GM23338 (cell line): ENCODE measurements around the gene DRICH1. TPM values are rescaled to one million over a fixed set of nuclear protein-coding genes. Genes with fewer than 3 reads are reported as not detected.

ENCODE experiments used
- ATAC-seq: fragments of 200-7000 bp; cut with Tn5 transposase; 3 replicates; pipeline ENCODE4 v1.9.1; 2020
- DNase-seq: peaks from one replicate; pipeline ENCODE4 v3.0.0-alpha.2; 2015; ENCODE audit warnings: low spot score
- H2AFZ ChIP-seq: fragments of 200-600 bp; sonication (generic); 2 replicates; pipeline ENCODE4 v1.8.0; 2016; ENCODE audit warnings: antibody characterized with exemption, mild to moderate bottlenecking, moderate library complexity
- H3F3A ChIP-seq: fragments of 200-600 bp; sonication (generic); replicated peaks from 2 replicates; pipeline ENCODE4 v1.8.0; 2017; ENCODE audit warnings: antibody characterized with exemption, mixed run types, low read depth
- H3K27ac ChIP-seq: fragments of 200-600 bp; sonication (generic); 2 replicates; pipeline ENCODE4 v1.6.1; 2016; ENCODE audit warnings: low read depth
- H3K27me3 ChIP-seq: fragments of 200-600 bp; sonication (generic); 2 replicates; pipeline ENCODE4 v1.8.0; 2016; ENCODE audit warnings: mild to moderate bottlenecking, mixed run types, moderate library complexity; ENCODE audit not compliant: insufficient read depth
- H3K36me3 ChIP-seq: fragments of 200-600 bp; sonication (generic); 2 replicates; pipeline ENCODE4 v1.8.0; 2016; ENCODE audit warnings: mild to moderate bottlenecking; ENCODE audit not compliant: insufficient read depth
- H3K4me1 ChIP-seq: fragments of 200-600 bp; sonication (generic); 2 replicates; pipeline ENCODE4 v1.8.0; 2016; ENCODE audit warnings: mild to moderate bottlenecking, moderate library complexity; ENCODE audit not compliant: insufficient read depth
- H3K4me2 ChIP-seq: fragments of 200-600 bp; sonication (generic); 2 replicates; pipeline ENCODE4 v1.7.1; 2017; ENCODE audit warnings: mixed run types
- H3K4me3 ChIP-seq: fragments of 200-600 bp; sonication (generic); 2 replicates; pipeline ENCODE4 v1.6.1; 2016; ENCODE audit warnings: mixed run types
- H3K79me2 ChIP-seq: fragments of 200-600 bp; sonication (generic); replicated peaks from 2 replicates; pipeline ENCODE4 v1.8.0; 2017; ENCODE audit warnings: mild to moderate bottlenecking; ENCODE audit not compliant: insufficient read depth
- H3K9me2 ChIP-seq: fragments of 200-600 bp; sonication (generic); 2 replicates; pipeline ENCODE4 v1.8.0; 2017; ENCODE audit not compliant: insufficient read depth
- H4K20me1 ChIP-seq: fragments of 200-600 bp; sonication (generic); replicated peaks from 2 replicates; pipeline ENCODE4 v1.8.0; 2017; ENCODE audit warnings: mild to moderate bottlenecking; ENCODE audit not compliant: insufficient read depth
- H3K27ac Mint-ChIP-seq: 2 replicates; pipeline ENCODE4 v1.8.0; 2020; ENCODE audit warnings: inconsistent platforms, mild to moderate bottlenecking, moderate library complexity, mixed read lengths
- H3K27me3 Mint-ChIP-seq: 3 replicates; pipeline ENCODE4 v1.8.0; 2022; ENCODE audit warnings: low read depth, mild to moderate bottlenecking, moderate library complexity, mixed read lengths, inconsistent platforms; ENCODE audit not compliant: insufficient read depth, poor library complexity
- H3K36me3 Mint-ChIP-seq: 3 replicates; pipeline ENCODE4 v1.8.0; 2021; ENCODE audit warnings: low read depth, mild to moderate bottlenecking, inconsistent platforms, moderate library complexity, mixed read lengths
- H3K4me1 Mint-ChIP-seq: 3 replicates; pipeline ENCODE4 v1.8.0; 2020; ENCODE audit warnings: mild to moderate bottlenecking, inconsistent platforms, mixed read lengths
- H3K4me3 Mint-ChIP-seq: 3 replicates; pipeline ENCODE4 v1.8.0; 2021; ENCODE audit warnings: moderate library complexity, mild to moderate bottlenecking, inconsistent platforms, mixed read lengths
- H3K9me3 Mint-ChIP-seq: 3 replicates; pipeline ENCODE4 v1.8.0; 2020; ENCODE audit warnings: moderate library complexity, mild to moderate bottlenecking, inconsistent platforms, mixed read lengths
- CREB1 ChIP-seq: fragments of 250-450 bp; sonication (Bioruptor Pico); IDR thresholded peaks from 2 replicates; pipeline ENCODE4 v1.5.0; 2020; ENCODE audit warnings: low read depth, mild to moderate bottlenecking, moderate library complexity
- ETS1 ChIP-seq: IDR thresholded peaks from 2 replicates; pipeline ENCODE4 v1.6.1; 2016; ENCODE audit warnings: antibody characterized with exemption
- EZH2 ChIP-seq: fragments of 200-600 bp; sonication (generic); IDR thresholded peaks from one replicate; pipeline ENCODE4 v1.8.0; 2017; ENCODE audit warnings: antibody characterized with exemption, mild to moderate bottlenecking, low read depth; ENCODE audit not compliant: unreplicated experiment
- EZH2phosphoT487 ChIP-seq: fragments of 200-600 bp; sonication (generic); IDR thresholded peaks from one replicate; pipeline ENCODE4 v1.8.1; 2018; ENCODE audit warnings: antibody characterized with exemption; ENCODE audit not compliant: unreplicated experiment
- JUNB ChIP-seq: IDR thresholded peaks from one replicate; pipeline ENCODE4 v1.6.1; 2016; ENCODE audit warnings: antibody characterized with exemption; ENCODE audit not compliant: unreplicated experiment
- NANOG ChIP-seq: IDR thresholded peaks from 2 replicates; pipeline ENCODE4 v1.6.1; 2016; ENCODE audit warnings: antibody characterized with exemption, borderline replicate concordance
- REST ChIP-seq: IDR thresholded peaks from one replicate; pipeline ENCODE4 v1.6.1; 2018; ENCODE audit warnings: antibody characterized with exemption; ENCODE audit not compliant: unreplicated experiment
- STAT1 ChIP-seq: IDR thresholded peaks from one replicate; pipeline ENCODE4 v1.6.1; 2016; ENCODE audit warnings: antibody characterized with exemption; ENCODE audit not compliant: unreplicated experiment
- ZNF114 ChIP-seq: fragments of 250-450 bp; sonication (Bioruptor Pico); IDR thresholded peaks from 2 replicates; pipeline ENCODE4 v1.5.0; 2020; ENCODE audit warnings: mild to moderate bottlenecking, moderate library complexity
- polyA plus RNA-seq: library from polyadenylated mRNA; unstranded; fragments of >200 nt; fragmentation: Nextera tagmentation; extraction: Ambion mirVana; gene quantifications from 2 replicates; pipeline ENCODE4 v1.2.1, GENCODE V29; 2016
- total RNA-seq: library from RNA; depleted of rRNA; stranded (reverse); fragments of >200 nt; shearing (Covaris generic); gene quantifications from 2 replicates; pipeline ENCODE4 v1.2.3, GENCODE V29; 2014
- TF ChIP-seq, protein P1 (sequence below), 2 experiments: fragments of 200-600 bp in 1 of 2; sonication (generic) in 1 of 2; conservative IDR thresholded peaks; 2 replicates each; pipeline versions ENCODE4 v1.5.1 to v1.6.1; 2016 to 2017; ENCODE audit warnings: antibody characterized with exemption in 2 of 2, low read depth in 2 of 2, mild to moderate bottlenecking in 2 of 2, moderate library complexity in 1 of 2

The DRICH1 gene
- total and polyA plus RNA-seq, 2 experiments from 2014 or later, result not detected

DNA sequence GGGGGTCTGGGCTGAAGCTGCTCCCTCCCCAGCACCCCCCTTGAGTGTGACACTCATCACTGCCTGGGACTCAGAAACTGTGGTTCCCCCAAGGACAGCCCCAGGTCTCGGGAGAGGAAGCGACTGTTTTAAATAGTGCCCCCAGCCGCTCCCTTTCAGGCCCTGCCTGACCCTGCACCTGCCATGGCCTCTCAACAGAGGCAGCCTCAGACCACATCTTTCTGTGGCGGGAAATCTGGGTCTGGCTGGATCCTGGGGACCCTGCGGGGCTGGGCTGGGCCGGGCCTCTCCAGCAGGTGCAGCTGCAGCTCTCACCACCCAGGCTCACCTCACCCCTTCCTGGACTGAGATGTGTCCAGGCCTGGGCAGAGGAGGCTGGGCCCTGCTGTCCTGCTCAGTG, 48.3 kb downstream of the DRICH1 start:
- Mint-ChIP-seq H3K4me1 (no peaks in the 10 kb centered on the region), H3K27ac (no peak overlapping the region), H3K36me3 (no peaks in the 10 kb centered on the region), H3K9me3 (no peaks in the 10 kb centered on the region), H3K27me3 (peaks cover 8% of the 10 kb centered on the region), H3K4me3 (no peak overlapping the region)
- no peaks in the 10 kb centered on the region for H3K27me3 ChIP-seq
- H3K9me2 ChIP-seq, result no peaks in the 10 kb centered on the region
- DNase-seq, result no peak
- no peak for TF ChIP-seq EZH2phosphoT487
- TF ChIP-seq ETS1, result no peak
- no peak for TF ChIP-seq JUNB
- no peak for TF ChIP-seq EZH2
- TF ChIP-seq NANOG, result no peak
- TF ChIP-seq STAT1, result no peak
- no peak for TF ChIP-seq REST
- no peak for TF ChIP-seq CREB1
- H2AFZ ChIP-seq, result no peak overlapping the region
- H3K79me2 ChIP-seq, result no peaks in the 10 kb centered on the region
- no peaks in the 10 kb centered on the region for H3F3A ChIP-seq
- H3K4me1 ChIP-seq, result no peaks in the 10 kb centered on the region
- peak; percentile 67 for ATAC-seq
- H3K4me2 ChIP-seq, result no peak overlapping the region
- H4K20me1 ChIP-seq, result no peaks in the 10 kb centered on the region
- H3K36me3 ChIP-seq, result no peaks in the 10 kb centered on the region
- H3K27ac ChIP-seq, result no peak overlapping the region
- H3K4me3 ChIP-seq, result no peak overlapping the region

- ATAC-seq (no peak), DNase-seq (no peak)
- no peaks in the 10 kb centered on the region for H3K36me3 ChIP-seq
- Mint-ChIP-seq H3K27me3 (peaks cover 8% of the 10 kb centered on the region), H3K4me1 (no peaks in the 10 kb centered on the region), H3K27ac (no peak overlapping the region), H3K36me3 (no peaks in the 10 kb centered on the region), H3K9me3 (no peaks in the 10 kb centered on the region), H3K4me3 (no peak overlapping the region; the same call in 2 of the 3 replicates)
- H2AFZ ChIP-seq, result no peak overlapping the region
- H3K27me3 ChIP-seq, result no peaks in the 10 kb centered on the region
- no peak overlapping the region for H3K4me3 ChIP-seq
- H3K4me1 ChIP-seq, result no peaks in the 10 kb centered on the region
- no peaks in the 10 kb centered on the region for H3K79me2 ChIP-seq
- no peaks in the 10 kb centered on the region for H3K9me2 ChIP-seq
- H3K4me2 ChIP-seq, result no peak overlapping the region
- H3F3A ChIP-seq, result no peaks in the 10 kb centered on the region
- H4K20me1 ChIP-seq, result no peaks in the 10 kb centered on the region
- H3K27ac ChIP-seq, result no peak overlapping the region
- TF ChIP-seq STAT1 (no peak), NANOG (no peak), CREB1 (no peak), REST (no peak), ZNF114 (no peak), EZH2 (no peak)
- TF ChIP-seq, protein P1, sequence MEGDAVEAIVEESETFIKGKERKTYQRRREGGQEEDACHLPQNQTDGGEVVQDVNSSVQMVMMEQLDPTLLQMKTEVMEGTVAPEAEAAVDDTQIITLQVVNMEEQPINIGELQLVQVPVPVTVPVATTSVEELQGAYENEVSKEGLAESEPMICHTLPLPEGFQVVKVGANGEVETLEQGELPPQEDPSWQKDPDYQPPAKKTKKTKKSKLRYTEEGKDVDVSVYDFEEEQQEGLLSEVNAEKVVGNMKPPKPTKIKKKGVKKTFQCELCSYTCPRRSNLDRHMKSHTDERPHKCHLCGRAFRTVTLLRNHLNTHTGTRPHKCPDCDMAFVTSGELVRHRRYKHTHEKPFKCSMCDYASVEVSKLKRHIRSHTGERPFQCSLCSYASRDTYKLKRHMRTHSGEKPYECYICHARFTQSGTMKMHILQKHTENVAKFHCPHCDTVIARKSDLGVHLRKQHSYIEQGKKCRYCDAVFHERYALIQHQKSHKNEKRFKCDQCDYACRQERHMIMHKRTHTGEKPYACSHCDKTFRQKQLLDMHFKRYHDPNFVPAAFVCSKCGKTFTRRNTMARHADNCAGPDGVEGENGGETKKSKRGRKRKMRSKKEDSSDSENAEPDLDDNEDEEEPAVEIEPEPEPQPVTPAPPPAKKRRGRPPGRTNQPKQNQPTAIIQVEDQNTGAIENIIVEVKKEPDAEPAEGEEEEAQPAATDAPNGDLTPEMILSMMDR (conservative IDR thresholded peaks at IDR 0.05; ENCODE audit: low read depth in 2 of 2), result no peak
Measured at GRCh38 chr22:23583153-23583552, 49.0 kb downstream of the DRICH1 start.
